Heart left ventricle (tissue), 13 donors: ENCODE results near the gene MMD2.

ENCODE experiments used
- CTCF ChIP-seq, 12 donors: fragments of 200-600 bp; sonication (generic) in 4 of 12; IDR thresholded peaks; one replicate each; pipeline versions ENCODE4 v1.5.0 to v1.8.0; 2018 to 2022; ENCODE audit warnings: antibody characterized with exemption in 12 of 12, mild to moderate bottlenecking in 5 of 12
- POLR2A ChIP-seq, 2 donors: fragments of 450-650 bp; IDR thresholded peaks; one replicate each; pipeline ENCODE4 v1.6.1; 2017; ENCODE audit warnings: antibody characterized with exemption in 2 of 2, mild to moderate bottlenecking in 2 of 2, moderate library complexity in 2 of 2
- donor health status: ischemic (EF 13 %, LVEDD 7.1; RV severe dilation, severe dysfunction).
- donor health status: DM: no; HTN: yes; CAD: no.
- donor health status: DM: no; HTN: no; CAD: no.
- donor health status: ischemic (EF 25% LVEDD 6.9; RV normal size, moderate dysfunction).
- donor health status: ischemic (EF 25% LVEDD 5.7; RV mildly dilated, moderate dysfunction).
- donor health status: ischemic (EF 35%, LVEDD 5.7; RV mildly dilated, moderate dysfunction).
- donor health status: nonischemic (EF 11% LVEDD 7.7; RV severe dilation, severe dysfunction).
- donor health status: DM: yes; HTN: yes; CAD: no.
- donor health status: PGD.
- donor health status: ischemic (EF 29% LVEDD 5.4; RV normal size, mild dysfunction).
- donor health status: nonischemic (EF 23%, LVEDD 6.1; RV moderate dilation, normal function).

GRCh38 chr7:4884164-4884563, 74.8 kb downstream of the MMD2 start:
- TF ChIP-seq CTCF (IDR thresholded peaks at IDR 0.05) (no peak), POLR2A (IDR thresholded peaks at IDR 0.05) (no peak)
